Measurements from ENCODE around the gene KIDINS220.

Gene KIDINS220

GRCh38 chr2:8754106-8754776 lies 83.2 kb downstream of the KIDINS220 start:
- no peak for TF ChIP-seq CTCF (conservative IDR thresholded peaks at IDR 0.05; ENCODE audit: low read depth, low read length)
- no peaks in the 10 kb centered on the region for H3K27me3 ChIP-seq (ENCODE audit: insufficient read depth, low read depth)
- no peak overlapping the region for H3K27ac ChIP-seq
- H3K79me2 ChIP-seq (ENCODE audit: insufficient read depth, low read depth): no peaks in the 10 kb centered on the region
- no peak overlapping the region for H3K4me2 ChIP-seq
- H3K4me1 ChIP-seq (ENCODE audit: low read depth, poor library complexity, severe bottlenecking): peaks cover 3% of the 10 kb centered on the region
- no peaks in the 10 kb centered on the region for H4K20me1 ChIP-seq (ENCODE audit: insufficient read depth)
- no peaks in the 10 kb centered on the region for H3K36me3 ChIP-seq (ENCODE audit: insufficient read depth)
- H2AFZ ChIP-seq (ENCODE audit: low read depth): no peak overlapping the region
- H3K4me3 ChIP-seq (IDR thresholded peaks at IDR 0.05; ENCODE audit: insufficient read depth, low read depth, low read length): no peak overlapping the region
- no peak overlapping the region for H3K9ac ChIP-seq

GRCh38 chr2:8753609-8754008 lies 83.8 kb downstream of the KIDINS220 start:
- no peaks in the 10 kb centered on the region for H3K27me3 ChIP-seq (ENCODE audit: insufficient read depth, low read depth)
- no peak overlapping the region for H3K4me2 ChIP-seq
- no peak for TF ChIP-seq CTCF (conservative IDR thresholded peaks at IDR 0.05; ENCODE audit: low read depth, low read length)
- no peak overlapping the region for H3K9ac ChIP-seq
- H3K4me1 ChIP-seq (ENCODE audit: low read depth, poor library complexity, severe bottlenecking): peaks cover 3% of the 10 kb centered on the region
- H3K27ac ChIP-seq: no peak overlapping the region
- H3K79me2 ChIP-seq (ENCODE audit: insufficient read depth, low read depth): no peaks in the 10 kb centered on the region
- no peaks in the 10 kb centered on the region for H4K20me1 ChIP-seq (ENCODE audit: insufficient read depth)
- no peaks in the 10 kb centered on the region for H3K36me3 ChIP-seq (ENCODE audit: insufficient read depth)
- H2AFZ ChIP-seq (ENCODE audit: low read depth): no peak overlapping the region
- H3K4me3 ChIP-seq (IDR thresholded peaks at IDR 0.05; ENCODE audit: insufficient read depth, low read depth, low read length): no peak overlapping the region

GRCh38 chr2:8752385-8752784 lies 85.0 kb downstream of the KIDINS220 start:
- Histone ChIP-seq H3K27me3 (ENCODE audit: insufficient read depth, low read depth) (no peaks in the 10 kb centered on the region), H3K4me1 (ENCODE audit: low read depth, poor library complexity, severe bottlenecking) (peaks cover 3% of the 10 kb centered on the region), H2AFZ (ENCODE audit: low read depth) (no peak overlapping the region), H3K36me3 (ENCODE audit: insufficient read depth) (no peaks in the 10 kb centered on the region), H3K9ac (no peak overlapping the region), H3K79me2 (ENCODE audit: insufficient read depth, low read depth) (no peaks in the 10 kb centered on the region), H3K4me2 (no peak overlapping the region), H4K20me1 (ENCODE audit: insufficient read depth) (no peaks in the 10 kb centered on the region), H3K27ac (no peak overlapping the region), H3K4me3 (IDR thresholded peaks at IDR 0.05; ENCODE audit: insufficient read depth, low read depth, low read length) (no peak overlapping the region)
- TF ChIP-seq CTCF (conservative IDR thresholded peaks at IDR 0.05; ENCODE audit: low read depth, low read length): no peak

GRCh38 chr2:8750221-8750620 lies 87.2 kb downstream of the KIDINS220 start:
- TF ChIP-seq CTCF (conservative IDR thresholded peaks at IDR 0.05; ENCODE audit: low read depth, low read length): no peak
- no peak overlapping the region for H2AFZ ChIP-seq (ENCODE audit: low read depth)
- H3K9ac ChIP-seq: no peak overlapping the region
- H3K4me1 ChIP-seq (ENCODE audit: low read depth, poor library complexity, severe bottlenecking): peaks cover 3% of the 10 kb centered on the region
- no peak overlapping the region for H3K27ac ChIP-seq
- H3K4me2 ChIP-seq: no peak overlapping the region
- H3K36me3 ChIP-seq (ENCODE audit: insufficient read depth): no peaks in the 10 kb centered on the region
- H3K4me3 ChIP-seq (IDR thresholded peaks at IDR 0.05; ENCODE audit: insufficient read depth, low read depth, low read length): no peak overlapping the region
- H3K27me3 ChIP-seq (ENCODE audit: insufficient read depth, low read depth): no peaks in the 10 kb centered on the region
- H3K79me2 ChIP-seq (ENCODE audit: insufficient read depth, low read depth): no peaks in the 10 kb centered on the region
- H4K20me1 ChIP-seq (ENCODE audit: insufficient read depth): no peaks in the 10 kb centered on the region
